SK-N-SH (cell line): Measurements from ENCODE around the gene FASTK. TPM values are rescaled to one million over a fixed set of nuclear protein-coding genes. Genes with fewer than 3 reads are reported as not detected.
A peak's percentile ranks its signal among the peaks of the same experiment; 100 is the strongest.

ENCODE experiments used
- CTCF ChIA-PET: fragments of 300-600, 350-600 bp; formaldehyde crosslinking; extraction: SDS; loops from one replicate; lab custom pipeline; 2021; lab: Yijun Ruan, JAX
- POLR2A ChIA-PET: fragments of 350-600 bp; sonication (Branson Sonifier 250); formaldehyde crosslinking; extraction: SDS; loops from one replicate; lab custom pipeline; 2020; ENCODE audit warnings: antibody characterized with exemption, inconsistent platforms; lab: Yijun Ruan, JAX
- DNase-seq: peaks from one replicate; pipeline ENCODE4 v3.0.0; 2012
- H2AFZ ChIP-seq: fragments of 200-600 bp; sonication (generic); 2 replicates; pipeline ENCODE4 v1.8.1; 2016; ENCODE audit warnings: antibody characterized with exemption, mild to moderate bottlenecking, low read depth
- H3F3A ChIP-seq: fragments of 200-600 bp; sonication (generic); replicated peaks from 2 replicates; pipeline ENCODE3; 2016; ENCODE audit warnings: antibody characterized with exemption, mild to moderate bottlenecking; ENCODE audit not compliant: insufficient read depth
- H3K27ac ChIP-seq, 2 experiments: fragments of 200-500 bp in 1 of 2; fragments of 200-600 bp in 1 of 2; sonication (Bioruptor generic) in 1 of 2; sonication (generic), shearing (Covaris generic) in 1 of 2; 2 replicates each; pipeline versions ENCODE4 v1.5.1 to v1.6.1; 2014 to 2016; ENCODE audit warnings: low read depth in 2 of 2, inconsistent platforms in 1 of 2, low read length in 1 of 2, mild to moderate bottlenecking in 1 of 2, mixed read lengths in 1 of 2
- H3K27me3 ChIP-seq: fragments of 200-600 bp; sonication (generic), shearing (Covaris generic); 2 replicates; pipeline ENCODE4 v1.6.1; 2016; ENCODE audit warnings: mixed run types; ENCODE audit not compliant: insufficient read depth
- H3K36me3 ChIP-seq, 2 experiments: fragments of 200-500 bp in 1 of 2; fragments of 200-600 bp in 1 of 2; sonication (Bioruptor generic) in 1 of 2; sonication (generic) in 1 of 2; replicated peaks in 1 of 2; 2 replicates each; pipeline versions ENCODE3 to v1.5.1; 2014 to 2016; ENCODE audit warnings: low read length in 1 of 2, mild to moderate bottlenecking in 1 of 2; ENCODE audit not compliant: insufficient read depth in 2 of 2, control insufficient read depth in 1 of 2
- H3K4me1 ChIP-seq, 2 experiments: fragments of 200-500 bp in 1 of 2; fragments of 200-600 bp in 1 of 2; sonication (Bioruptor generic) in 1 of 2; sonication (generic), shearing (Covaris generic) in 1 of 2; 2 replicates each; pipeline versions ENCODE4 v1.5.1 to v1.6.1; 2014 to 2016; ENCODE audit warnings: low read depth in 1 of 2, low read length in 1 of 2, mixed run types in 1 of 2; ENCODE audit not compliant: insufficient read depth in 2 of 2, control insufficient read depth in 1 of 2
- H3K4me2 ChIP-seq: fragments of 200-600 bp; sonication (generic), shearing (Covaris generic); 2 replicates; pipeline ENCODE4 v1.6.1; 2017; ENCODE audit warnings: mixed run types
- H3K4me3 ChIP-seq, 2 experiments: fragments of 200-500 bp in 1 of 2; fragments of 200-600 bp in 1 of 2; sonication (Bioruptor generic) in 1 of 2; sonication (generic), shearing (Covaris generic) in 1 of 2; 2 replicates each; pipeline versions ENCODE4 v1.5.1 to v1.8.1; 2014 to 2016; ENCODE audit warnings: low read depth in 2 of 2, inconsistent platforms in 1 of 2, low read length in 1 of 2, mild to moderate bottlenecking in 1 of 2, mixed read lengths in 1 of 2, moderate library complexity in 1 of 2
- H3K79me2 ChIP-seq: fragments of 200-600 bp; sonication (generic); 2 replicates; pipeline ENCODE4 v1.8.1; 2017; ENCODE audit warnings: mild to moderate bottlenecking; ENCODE audit not compliant: insufficient read depth
- H3K9ac ChIP-seq: fragments of 200-600 bp; sonication (generic); 2 replicates; pipeline ENCODE4 v1.6.1; 2017; ENCODE audit warnings: mixed run types
- H3K9me2 ChIP-seq: fragments of 200-600 bp; sonication (generic); 2 replicates; pipeline ENCODE4 v1.6.1; 2017; ENCODE audit warnings: mixed run types
- H3K9me3 ChIP-seq: fragments of 200-600 bp; sonication (generic); 2 replicates; pipeline ENCODE4 v1.6.1; 2017; ENCODE audit warnings: mixed run types, mild to moderate bottlenecking, moderate library complexity
- H4K20me1 ChIP-seq: fragments of 200-600 bp; sonication (generic); 2 replicates; pipeline ENCODE4 v1.6.1; 2017; ENCODE audit warnings: mild to moderate bottlenecking, mixed run types; ENCODE audit not compliant: insufficient read depth
- CHD2 ChIP-seq: fragments of 150-350 bp; IDR thresholded peaks from 2 replicates; pipeline ENCODE4 v1.6.1; 2018; ENCODE audit warnings: low read length; ENCODE audit not compliant: partially characterized antibody
- EP300 ChIP-seq, 2 experiments: IDR thresholded peaks; 2 replicates each; pipeline versions ENCODE4 v1.4.0 to v1.6.1; 2012; ENCODE audit warnings: borderline replicate concordance in 1 of 2, low read depth in 1 of 2, low read length in 1 of 2
- FOSL2 ChIP-seq: IDR thresholded peaks from 2 replicates; pipeline ENCODE4 v1.4.0; 2012; ENCODE audit warnings: low read depth, mild to moderate bottlenecking, moderate library complexity, borderline replicate concordance
- GABPA ChIP-seq: IDR thresholded peaks from 2 replicates; pipeline ENCODE4 v1.4.0; 2012; ENCODE audit warnings: low read depth, mild to moderate bottlenecking
- GATA2 ChIP-seq: sonication (generic); formaldehyde crosslinking; IDR thresholded peaks from 2 replicates; pipeline ENCODE4 v1.5.0; 2020; ENCODE audit warnings: mild to moderate bottlenecking, missing genetic modification reagents
- IRF3 ChIP-seq: fragments of 150-350 bp; IDR thresholded peaks from 2 replicates; pipeline ENCODE4 v1.6.1; 2016; ENCODE audit warnings: mild to moderate bottlenecking, low read depth, low read length
- NFIC ChIP-seq: IDR thresholded peaks from 2 replicates; pipeline ENCODE4 v1.4.0; 2012; ENCODE audit warnings: borderline replicate concordance
- POLR2AphosphoS5 ChIP-seq: IDR thresholded peaks from 2 replicates; pipeline ENCODE4 v1.6.1; 2012; ENCODE audit warnings: low read depth, low read length
- RFX5 ChIP-seq: IDR thresholded peaks from 2 replicates; pipeline ENCODE4 v1.6.1; 2012; ENCODE audit warnings: mild to moderate bottlenecking, improper control_type of control experiment, low read length
- TAF1 ChIP-seq: IDR thresholded peaks from 2 replicates; pipeline ENCODE4 v1.6.1; 2012; ENCODE audit warnings: low read depth, mild to moderate bottlenecking, low read length, moderate library complexity, borderline replicate concordance
- WGBS: methylation state at CpG from one replicate; pipeline ENCODE4 v1.1.6; 2017; ENCODE audit warnings: low lambda C conversion rate; 5-methylcytosine and 5-hydroxymethylcytosine counted together
- polyA plus RNA-seq, 3 experiments: library from polyadenylated mRNA; depleted of rRNA; stranded (reverse); fragments of >200 nt; gene quantifications; 2 replicates each; pipeline ENCODE4 v1.2.3, GENCODE V29; 2012
- TF ChIP-seq, protein P1 (sequence below): fragments of 200-600 bp; sonication (generic); IDR thresholded peaks from 2 replicates; pipeline ENCODE4 v1.6.1; 2017; ENCODE audit warnings: antibody characterized with exemption, mild to moderate bottlenecking, moderate library complexity
- TF ChIP-seq, protein P2 (sequence below): IDR thresholded peaks from 2 replicates; pipeline ENCODE4 v1.4.0; 2012; ENCODE audit warnings: low read depth
- TF ChIP-seq, protein P3 (sequence below): IDR thresholded peaks from 2 replicates; pipeline ENCODE4 v1.4.0; 2012; ENCODE audit warnings: low read depth, borderline replicate concordance
- TF ChIP-seq, protein P4 (sequence below): IDR thresholded peaks from 2 replicates; pipeline ENCODE4 v1.4.0; 2012; ENCODE audit warnings: low read depth, borderline replicate concordance

The FASTK gene
- polyA plus RNA-seq, 1 of the 3 experiments (the other 2 are of a cell fraction): 125 TPM

DNA sequence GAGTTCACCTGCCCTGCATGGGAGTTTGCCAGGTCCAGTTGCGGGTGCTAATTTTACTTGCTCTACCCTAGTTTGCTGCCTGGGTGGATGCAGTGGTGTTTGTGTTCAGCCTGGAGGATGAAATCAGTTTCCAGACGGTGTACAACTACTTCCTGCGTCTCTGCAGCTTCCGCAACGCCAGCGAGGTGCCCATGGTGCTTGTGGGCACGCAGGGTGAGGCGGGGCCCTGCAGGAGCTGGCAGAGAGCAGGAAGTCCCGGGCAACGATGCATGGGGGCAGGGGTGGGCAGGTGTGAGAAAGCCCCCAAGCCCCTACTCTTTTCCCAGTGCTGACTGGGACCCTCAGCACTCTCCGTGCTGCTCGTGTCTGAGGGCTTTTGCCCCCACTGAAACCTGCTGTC lies 37.0 kb upstream of the FASTK start:
- CTCF ChIA-PET: interaction anchor here (0.8 to 18.7 kb wide), 8 partner anchors 7 to 127 kb away, joined by 3 to 474 read pairs (median 20); partner anchors contain the start of genes AGAP3, FASTK, GBX1 and TMUB1
- peaks cover 19% of the 10 kb centered on the region for H3F3A ChIP-seq
- H3K4me1 ChIP-seq: peaks cover 24 to 25% of the 10 kb centered on the region in 2 experiments
- H3K9ac ChIP-seq: no peak overlapping the region
- H3K9me2 ChIP-seq: no peaks in the 10 kb centered on the region
- H3K27ac ChIP-seq: no peak overlapping the region
- no peaks in the 10 kb centered on the region for H3K9me3 ChIP-seq
- H3K4me3 ChIP-seq: no peak overlapping the region
- H3K4me2 ChIP-seq: no peak overlapping the region
- H3K27me3 ChIP-seq: no peaks in the 10 kb centered on the region
- H4K20me1 ChIP-seq: peaks cover 47% of the 10 kb centered on the region
- H3K36me3 ChIP-seq: peaks cover 13 to 50% of the 10 kb centered on the region in 2 experiments
- H3K79me2 ChIP-seq: peaks cover 39% of the 10 kb centered on the region
- DNase-seq: no peak
- no peak overlapping the region for H2AFZ ChIP-seq
- 96% methylated on average over 12 of the region's 12 CpGs for WGBS
- POLR2A ChIA-PET: no interaction called here
- TF ChIP-seq, protein P1, sequence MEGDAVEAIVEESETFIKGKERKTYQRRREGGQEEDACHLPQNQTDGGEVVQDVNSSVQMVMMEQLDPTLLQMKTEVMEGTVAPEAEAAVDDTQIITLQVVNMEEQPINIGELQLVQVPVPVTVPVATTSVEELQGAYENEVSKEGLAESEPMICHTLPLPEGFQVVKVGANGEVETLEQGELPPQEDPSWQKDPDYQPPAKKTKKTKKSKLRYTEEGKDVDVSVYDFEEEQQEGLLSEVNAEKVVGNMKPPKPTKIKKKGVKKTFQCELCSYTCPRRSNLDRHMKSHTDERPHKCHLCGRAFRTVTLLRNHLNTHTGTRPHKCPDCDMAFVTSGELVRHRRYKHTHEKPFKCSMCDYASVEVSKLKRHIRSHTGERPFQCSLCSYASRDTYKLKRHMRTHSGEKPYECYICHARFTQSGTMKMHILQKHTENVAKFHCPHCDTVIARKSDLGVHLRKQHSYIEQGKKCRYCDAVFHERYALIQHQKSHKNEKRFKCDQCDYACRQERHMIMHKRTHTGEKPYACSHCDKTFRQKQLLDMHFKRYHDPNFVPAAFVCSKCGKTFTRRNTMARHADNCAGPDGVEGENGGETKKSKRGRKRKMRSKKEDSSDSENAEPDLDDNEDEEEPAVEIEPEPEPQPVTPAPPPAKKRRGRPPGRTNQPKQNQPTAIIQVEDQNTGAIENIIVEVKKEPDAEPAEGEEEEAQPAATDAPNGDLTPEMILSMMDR: no peak
- TF ChIP-seq EP300 (IDR thresholded peaks at IDR 0.05; ENCODE audit: borderline replicate concordance in 1 of 2, low read depth in 1 of 2, low read length in 1 of 2) (no peak), GATA2 (no peak), RFX5 (no peak), IRF3 (no peak)
- TF ChIP-seq, protein P2, sequence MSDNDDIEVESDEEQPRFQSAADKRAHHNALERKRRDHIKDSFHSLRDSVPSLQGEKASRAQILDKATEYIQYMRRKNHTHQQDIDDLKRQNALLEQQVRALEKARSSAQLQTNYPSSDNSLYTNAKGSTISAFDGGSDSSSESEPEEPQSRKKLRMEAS: no peak
- TF ChIP-seq, all 33 proteins: peak for 0

DNA sequence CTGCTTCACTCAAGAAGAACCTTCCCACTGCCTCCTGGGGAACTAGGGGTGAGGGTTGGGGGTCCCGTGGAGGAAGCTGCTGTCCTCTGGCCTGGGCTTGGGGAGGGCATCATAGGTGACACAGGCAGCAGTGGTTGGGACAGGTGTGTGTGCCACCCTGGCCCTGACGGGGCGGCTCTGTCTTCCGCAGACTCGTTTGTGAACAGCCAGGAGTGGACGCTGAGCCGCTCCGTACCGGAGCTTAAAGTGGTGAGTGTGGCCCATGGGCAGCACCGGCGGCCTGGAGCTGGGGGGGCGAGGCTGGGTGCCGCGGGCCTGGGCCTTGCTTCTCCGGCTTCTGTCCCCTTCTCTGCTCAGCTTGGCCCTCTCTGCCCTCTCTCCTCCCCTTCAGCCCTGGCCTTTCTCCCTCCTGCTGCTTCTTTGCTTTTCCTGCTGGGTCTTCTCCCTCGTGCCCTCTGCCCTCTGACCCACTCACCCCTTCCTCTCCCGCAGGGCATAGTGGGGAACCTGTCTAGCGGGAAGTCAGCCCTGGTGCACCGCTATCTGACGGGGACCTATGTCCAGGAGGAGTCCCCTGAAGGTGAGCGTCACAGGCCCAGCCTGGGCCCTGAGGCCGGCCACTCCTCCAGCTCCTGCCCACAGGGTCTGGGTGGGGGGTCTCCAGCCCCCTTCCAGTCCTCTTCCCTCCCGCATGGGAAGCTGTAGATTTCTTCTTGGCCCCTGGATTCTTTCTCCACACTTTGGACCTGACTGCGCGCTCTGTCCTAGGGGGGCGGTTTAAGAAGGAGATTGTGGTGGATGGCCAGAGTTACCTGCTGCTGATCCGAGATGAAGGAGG lies 36.2 kb upstream of the FASTK start:
- 98% methylated on average over 22 of the region's 27 CpGs for WGBS
- peaks cover 13 to 43% of the 10 kb centered on the region in 2 experiments for H3K36me3 ChIP-seq
- no peak overlapping the region for H3K9ac ChIP-seq
- H3K27me3 ChIP-seq: no peaks in the 10 kb centered on the region
- CTCF ChIA-PET: interaction anchor here (0.5 to 18.7 kb wide), 15 partner anchors 7 to 187 kb away, joined by 3 to 474 read pairs (median 10); partner anchors contain the start of genes AGAP3, FASTK, GBX1 and TMUB1
- H4K20me1 ChIP-seq: peaks cover 54% of the 10 kb centered on the region
- no peaks in the 10 kb centered on the region for H3K9me3 ChIP-seq
- no peak overlapping the region for H3K4me3 ChIP-seq
- peaks cover 26% of the 10 kb centered on the region for H3F3A ChIP-seq
- no peak overlapping the region for H2AFZ ChIP-seq
- H3K9me2 ChIP-seq: no peaks in the 10 kb centered on the region
- H3K4me2 ChIP-seq: peak overlapping the region; percentile 53; the same call in 1 of the 2 replicates
- TF ChIP-seq, protein P2: no peak
- TF ChIP-seq FOSL2 (no peak), NFIC (no peak), RFX5 (no peak), EP300 (IDR thresholded peaks at IDR 0.05; ENCODE audit: borderline replicate concordance in 1 of 2, low read depth in 1 of 2, low read length in 1 of 2) (no peak), GABPA (no peak), CHD2 (no peak), POLR2AphosphoS5 (no peak), TAF1 (no peak)
- TF ChIP-seq, protein P3, sequence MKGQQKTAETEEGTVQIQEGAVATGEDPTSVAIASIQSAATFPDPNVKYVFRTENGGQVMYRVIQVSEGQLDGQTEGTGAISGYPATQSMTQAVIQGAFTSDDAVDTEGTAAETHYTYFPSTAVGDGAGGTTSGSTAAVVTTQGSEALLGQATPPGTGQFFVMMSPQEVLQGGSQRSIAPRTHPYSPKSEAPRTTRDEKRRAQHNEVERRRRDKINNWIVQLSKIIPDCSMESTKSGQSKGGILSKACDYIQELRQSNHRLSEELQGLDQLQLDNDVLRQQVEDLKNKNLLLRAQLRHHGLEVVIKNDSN: no peak
- TF ChIP-seq, protein P4, sequence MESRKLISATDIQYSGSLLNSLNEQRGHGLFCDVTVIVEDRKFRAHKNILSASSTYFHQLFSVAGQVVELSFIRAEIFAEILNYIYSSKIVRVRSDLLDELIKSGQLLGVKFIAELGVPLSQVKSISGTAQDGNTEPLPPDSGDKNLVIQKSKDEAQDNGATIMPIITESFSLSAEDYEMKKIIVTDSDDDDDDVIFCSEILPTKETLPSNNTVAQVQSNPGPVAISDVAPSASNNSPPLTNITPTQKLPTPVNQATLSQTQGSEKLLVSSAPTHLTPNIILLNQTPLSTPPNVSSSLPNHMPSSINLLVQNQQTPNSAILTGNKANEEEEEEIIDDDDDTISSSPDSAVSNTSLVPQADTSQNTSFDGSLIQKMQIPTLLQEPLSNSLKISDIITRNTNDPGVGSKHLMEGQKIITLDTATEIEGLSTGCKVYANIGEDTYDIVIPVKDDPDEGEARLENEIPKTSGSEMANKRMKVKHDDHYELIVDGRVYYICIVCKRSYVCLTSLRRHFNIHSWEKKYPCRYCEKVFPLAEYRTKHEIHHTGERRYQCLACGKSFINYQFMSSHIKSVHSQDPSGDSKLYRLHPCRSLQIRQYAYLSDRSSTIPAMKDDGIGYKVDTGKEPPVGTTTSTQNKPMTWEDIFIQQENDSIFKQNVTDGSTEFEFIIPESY: no peak
- H3K79me2 ChIP-seq: peaks cover 47% of the 10 kb centered on the region
- POLR2A ChIA-PET: no interaction called here
- no peak for DNase-seq
- peaks cover 24 to 27% of the 10 kb centered on the region in 2 experiments for H3K4me1 ChIP-seq
- H3K27ac ChIP-seq: no peak overlapping the region
